Spleen (tissue), 11 donors: Measurements from ENCODE around the gene RUVBL1. TPM values are rescaled to one million over a fixed set of nuclear protein-coding genes. Genes with fewer than 3 reads are reported as not detected.

ENCODE experiments used
- DNase-seq: peaks from one replicate; pipeline ENCODE4 v3.0.0-alpha.2; 2020
- H3K27ac ChIP-seq, 8 donors: fragments of 200-600 bp; sonication (generic) in 7 of 8; 1 replicate in 4 of 8; 2 replicates in 4 of 8; pipeline versions ENCODE4 v1.5.0 to v1.8.0; 2016 to 2021; ENCODE audit warnings: inconsistent platforms in 4 of 8, mild to moderate bottlenecking in 4 of 8, moderate library complexity in 1 of 8
- H3K27me3 ChIP-seq, 7 donors: fragments of 200-600 bp; sonication (generic) in 6 of 7; replicated peaks in 1 of 7; 1 replicate in 4 of 7; 2 replicates in 3 of 7; pipeline versions ENCODE4 v1.5.0 to v1.8.0; 2016 to 2021; ENCODE audit warnings: inconsistent platforms in 3 of 7, mild to moderate bottlenecking in 1 of 7
- H3K36me3 ChIP-seq, 6 donors: fragments of 200-600 bp; sonication (generic) in 5 of 6; 1 replicate in 4 of 6; 2 replicates in 2 of 6; pipeline versions ENCODE4 v1.5.0 to v1.8.0; 2016 to 2021; ENCODE audit warnings: inconsistent platforms in 2 of 6
- H3K4me1 ChIP-seq, 6 donors: fragments of 200-600 bp; sonication (generic) in 5 of 6; 1 replicate in 3 of 6; 2 replicates in 3 of 6; pipeline versions ENCODE4 v1.5.0 to v1.8.0; 2016 to 2021; ENCODE audit warnings: inconsistent platforms in 3 of 6
- H3K4me3 ChIP-seq, 8 donors: fragments of 200-600 bp; sonication (generic) in 7 of 8; 1 replicate in 4 of 8; 2 replicates in 4 of 8; pipeline versions ENCODE4 v1.5.0 to v1.8.0; 2016 to 2021; ENCODE audit warnings: inconsistent platforms in 4 of 8, mild to moderate bottlenecking in 4 of 8, moderate library complexity in 2 of 8
- H3K9me3 ChIP-seq, 8 donors: fragments of 200-600 bp; sonication (generic) in 7 of 8; 1 replicate in 4 of 8; 2 replicates in 4 of 8; pipeline versions ENCODE4 v1.5.0 to v1.8.0; 2016 to 2021; ENCODE audit warnings: inconsistent platforms in 4 of 8
- POLR2A ChIP-seq, 3 donors: fragments of 450-650 bp; IDR thresholded peaks; one replicate each; pipeline ENCODE4 v1.5.1; 2017; ENCODE audit warnings: antibody characterized with exemption in 3 of 3, mild to moderate bottlenecking in 1 of 3
- POLR2AphosphoS5 ChIP-seq, 3 donors: sonication (generic); formaldehyde crosslinking; IDR thresholded peaks; one replicate each; pipeline ENCODE4 v1.5.1; 2017; ENCODE audit warnings: antibody characterized with exemption in 3 of 3
- WGBS, 5 donors: extraction: QIAGEN DNeasy Blood & Tissue Kit in 3 of 5; methylation state at CpG; one replicate each; pipeline versions ENCODE4 v1.1.5 to v1.1.7; 2013 to 2018; 5-methylcytosine and 5-hydroxymethylcytosine counted together
- intact Hi-C: fragments of 100-400 bp; cut with DNase I; formaldehyde crosslinking; loops from one replicate; pipeline ENCODE4 v1.15.0; 2023; ENCODE audit warnings: low total_unique reads
- polyA plus RNA-seq, 3 donors: library from polyadenylated mRNA; stranded (reverse); fragments of 200-250 nt; gene quantifications; one replicate each; pipeline ENCODE4 v1.2.1, GENCODE V29; 2013
- total RNA-seq, 7 donors: library from RNA; depleted of rRNA in 3 of 7; stranded (reverse); fragments of >200 nt in 3 of 7; fragmentation: NEBNext Ultra II Directional in 4 of 7; extraction: Animal tissue kit (Norgen Biotek cat#: 25700) in 4 of 7; gene quantifications; one replicate each; pipeline versions ENCODE4 v1.1.0 to v1.2.1, GENCODE V29; 2016 to 2021
- TF ChIP-seq, protein P1 (sequence below), 11 experiments: fragments of 200-600 bp in 7 of 11; fragments of 450-650 bp in 4 of 11; sonication (generic) in 4 of 11; IDR thresholded peaks in 8 of 11; conservative IDR thresholded peaks in 3 of 11; 1 replicate in 7 of 11; 2 replicates in 4 of 11; pipeline versions ENCODE4 v1.4.0 to v1.8.0; 2016 to 2021; ENCODE audit warnings: antibody characterized with exemption in 11 of 11, inconsistent platforms in 4 of 11, mild to moderate bottlenecking in 1 of 11
- donor health status: healthy with polysubstance abuse.
- donor health status: DM: no; HTN: no; CAD: no; lungs with moderate emphysema.
- donor health status: DM: no; HTN: no; CAD: no.
- donor health status: Bipolar disorder and iron deficiency.
- donor health status: healthy.
- donor health status: DM: no; HTN: no; CAD: no.
- donor health status: DM: yes; HTN: yes; CAD: no.

The RUVBL1 gene
- total and polyA plus RNA-seq, 10 donors, result 21.6 to 36.4 (median 29.4) TPM

- H3K36me3 ChIP-seq, result peaks cover 0 to 96% (median 62%) of the 10 kb centered on the region in 6 donors
- no peak overlapping the region for H3K27ac ChIP-seq
- no peaks in the 10 kb centered on the region for H3K27me3 ChIP-seq
- 88 to 92% (median 90%) methylated on average over 9 to 10 of the region's 10 CpGs for WGBS, 5 donors
- no peaks in the 10 kb centered on the region for H3K9me3 ChIP-seq
- no peaks in the 10 kb centered on the region for H3K4me1 ChIP-seq
- no peak for DNase-seq
- intact Hi-C loops, result no loop called here
- H3K4me3 ChIP-seq, result no peak overlapping the region
- TF ChIP-seq, protein P1, sequence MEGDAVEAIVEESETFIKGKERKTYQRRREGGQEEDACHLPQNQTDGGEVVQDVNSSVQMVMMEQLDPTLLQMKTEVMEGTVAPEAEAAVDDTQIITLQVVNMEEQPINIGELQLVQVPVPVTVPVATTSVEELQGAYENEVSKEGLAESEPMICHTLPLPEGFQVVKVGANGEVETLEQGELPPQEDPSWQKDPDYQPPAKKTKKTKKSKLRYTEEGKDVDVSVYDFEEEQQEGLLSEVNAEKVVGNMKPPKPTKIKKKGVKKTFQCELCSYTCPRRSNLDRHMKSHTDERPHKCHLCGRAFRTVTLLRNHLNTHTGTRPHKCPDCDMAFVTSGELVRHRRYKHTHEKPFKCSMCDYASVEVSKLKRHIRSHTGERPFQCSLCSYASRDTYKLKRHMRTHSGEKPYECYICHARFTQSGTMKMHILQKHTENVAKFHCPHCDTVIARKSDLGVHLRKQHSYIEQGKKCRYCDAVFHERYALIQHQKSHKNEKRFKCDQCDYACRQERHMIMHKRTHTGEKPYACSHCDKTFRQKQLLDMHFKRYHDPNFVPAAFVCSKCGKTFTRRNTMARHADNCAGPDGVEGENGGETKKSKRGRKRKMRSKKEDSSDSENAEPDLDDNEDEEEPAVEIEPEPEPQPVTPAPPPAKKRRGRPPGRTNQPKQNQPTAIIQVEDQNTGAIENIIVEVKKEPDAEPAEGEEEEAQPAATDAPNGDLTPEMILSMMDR (IDR thresholded peaks at IDR 0.05 in 8 of 11, conservative IDR thresholded peaks at IDR 0.05 in 3 of 11), result no peak
- TF ChIP-seq POLR2AphosphoS5 (IDR thresholded peaks at IDR 0.05), result no peak
- no peak for TF ChIP-seq POLR2A (IDR thresholded peaks at IDR 0.05)
Observed at GRCh38 chr3:128083396-128083795, 40.2 kb downstream of the RUVBL1 start.

GRCh38 chr3:128082546-128082945 is 41.1 kb downstream of the RUVBL1 start:
- intact Hi-C loops, result no loop called here
- peaks cover 0 to 4% (median 1%) of the 10 kb centered on the region in 6 donors for H3K4me1 ChIP-seq
- DNase-seq, result no peak
- H3K9me3 ChIP-seq, result no peaks in the 10 kb centered on the region
- TF ChIP-seq POLR2AphosphoS5 (IDR thresholded peaks at IDR 0.05), result no peak
- H3K27ac ChIP-seq, result no peak overlapping the region
- H3K4me3 ChIP-seq, result no peak overlapping the region
- WGBS, 5 donors, result 89 to 96% (median 95%) methylated on average over 10 of the region's 10 CpGs
- peaks cover 0 to 93% (median 61%) of the 10 kb centered on the region in 6 donors for H3K36me3 ChIP-seq
- H3K27me3 ChIP-seq, result no peaks in the 10 kb centered on the region

DNA sequence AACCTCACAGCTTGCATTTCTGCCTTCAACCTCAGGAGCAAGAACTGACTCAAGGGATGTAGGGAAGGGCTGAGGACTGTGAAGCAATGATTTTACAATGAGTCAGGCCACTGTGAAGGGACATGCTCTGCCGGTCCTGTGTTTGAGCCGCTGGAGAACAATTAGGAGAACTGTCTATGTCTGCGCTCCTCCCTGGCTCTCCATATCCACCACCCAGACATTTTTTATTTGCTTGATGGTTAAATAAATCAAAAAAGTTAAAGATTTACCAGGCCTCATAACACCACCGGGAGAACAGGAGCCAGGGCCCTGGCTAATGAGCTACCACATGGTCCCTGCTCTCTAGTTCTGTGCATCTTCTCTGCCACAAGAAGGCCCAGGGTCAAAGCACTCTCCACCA is 41.8 kb downstream of the RUVBL1 start:
- peaks cover 0 to 4% (median 0%) of the 10 kb centered on the region in 7 donors for H3K27me3 ChIP-seq
- no peak overlapping the region for H3K4me3 ChIP-seq
- H3K9me3 ChIP-seq, result no peaks in the 10 kb centered on the region
- WGBS, 5 donors, result 89 to 98% (median 95%) methylated on average over 4 of the region's 4 CpGs
- H3K36me3 ChIP-seq, result peaks cover 0 to 86% (median 56%) of the 10 kb centered on the region in 6 donors
- intact Hi-C loops, result no loop called here
- H3K4me1 ChIP-seq, result peaks cover 0 to 11% (median 7%) of the 10 kb centered on the region in 6 donors
- H3K27ac ChIP-seq, result no peak overlapping the region
- no peak for TF ChIP-seq POLR2A (IDR thresholded peaks at IDR 0.05)
- TF ChIP-seq, protein P1 (IDR thresholded peaks at IDR 0.05 in 8 of 11, conservative IDR thresholded peaks at IDR 0.05 in 3 of 11), result no peak
- DNase-seq, result no peak

- peaks cover 4 to 17% (median 13%) of the 10 kb centered on the region in 6 donors for H3K4me1 ChIP-seq
- peaks cover 0 to 80% (median 52%) of the 10 kb centered on the region in 6 donors for H3K36me3 ChIP-seq
- whole genome bisulfite sequencing, 5 donors, result 89 to 96% (median 93%) methylated on average over 4 to 6 of the region's 6 CpGs
- peaks cover 0 to 10% (median 0%) of the 10 kb centered on the region in 7 donors for H3K27me3 ChIP-seq
- TF ChIP-seq POLR2A (IDR thresholded peaks at IDR 0.05) (no peak), POLR2AphosphoS5 (IDR thresholded peaks at IDR 0.05) (no peak)
- TF ChIP-seq, protein P1 (IDR thresholded peaks at IDR 0.05 in 8 of 11, conservative IDR thresholded peaks at IDR 0.05 in 3 of 11), result no peak
- DNase-seq, result no peak
- no peaks in the 10 kb centered on the region for H3K9me3 ChIP-seq
- intact Hi-C loops, result no loop called here
- H3K4me3 ChIP-seq, result no peak overlapping the region
- H3K27ac ChIP-seq, result no peak overlapping the region
Observed at GRCh38 chr3:128081226-128081625, 42.4 kb downstream of the RUVBL1 start.
